Mesodermal cell (in vitro differentiated cells): ENCODE data around the gene SPAAR.

Source experiments
- H3K27ac ChIP-seq: 2 replicates; pipeline ENCODE4 v1.7.0; 2013; ENCODE audit warnings: mild to moderate bottlenecking, low read depth, low read length, moderate library complexity; ENCODE audit not compliant: severe bottlenecking
- H3K36me3 ChIP-seq: 2 replicates; pipeline ENCODE4 v1.7.1; 2013; ENCODE audit warnings: mild to moderate bottlenecking, low read length, moderate library complexity; ENCODE audit not compliant: control insufficient read depth, insufficient read depth
- H3K4me1 ChIP-seq: one replicate; pipeline ENCODE4 v1.7.1; 2013; ENCODE audit warnings: mild to moderate bottlenecking, low read length; ENCODE audit not compliant: insufficient read depth, control insufficient read depth, poor library complexity, severe bottlenecking
- H3K4me3 ChIP-seq: 2 replicates; pipeline ENCODE4 v1.7.0; 2013; ENCODE audit warnings: low read length, control low read depth, mild to moderate bottlenecking; ENCODE audit not compliant: insufficient read depth, poor library complexity, severe bottlenecking; ENCODE audit errors: extremely low read depth
- H3K9me3 ChIP-seq: 2 replicates; pipeline ENCODE4 v1.7.1; 2013; ENCODE audit warnings: mild to moderate bottlenecking, low read length, moderate library complexity; ENCODE audit not compliant: control insufficient read depth
- WGBS, 2 experiments: methylation state at CpG; one replicate each; pipeline ENCODE4 v1.1.5; 2013; ENCODE audit warnings: missing lambda C conversion rate in 2 of 2; ENCODE audit not compliant: insufficient coverage in 2 of 2; 5-methylcytosine and 5-hydroxymethylcytosine counted together

Gene SPAAR

GRCh38 chr9:35903049-35903448 lies 6.2 kb upstream of the SPAAR start:
- Histone ChIP-seq H3K27ac (no peak overlapping the region), H3K4me3 (no peak overlapping the region)
- 50% methylated on average over 2 of the region's 3 CpGs for WGBS, 2 experiments

GRCh38 chr9:35904338-35904737 lies 5.0 kb upstream of the SPAAR start:
- WGBS, 2 experiments, result 76 to 91% methylated on average over 2 to 7 of the region's 8 CpGs
- no peak overlapping the region for H3K27ac ChIP-seq

More at GRCh38 chr9:35903049-35903448, 6.2 kb upstream of the SPAAR start:
- Histone ChIP-seq H3K9me3 (no peaks in the 10 kb centered on the region), H3K36me3 (no peaks in the 10 kb centered on the region), H3K4me1 (peaks cover 29% of the 10 kb centered on the region)

GRCh38 chr9:35905051-35905781 lies 4.1 kb upstream of the SPAAR start:
- Histone ChIP-seq H3K9me3 (no peaks in the 10 kb centered on the region), H3K4me3 (no peak overlapping the region), H3K36me3 (no peaks in the 10 kb centered on the region), H3K4me1 (peaks cover 51% of the 10 kb centered on the region), H3K27ac (no peak overlapping the region)
- 80 to 86% methylated on average over 7 to 8 of the region's 8 CpGs for WGBS, 2 experiments

More at GRCh38 chr9:35904338-35904737, 5.0 kb upstream of the SPAAR start:
- Histone ChIP-seq H3K9me3 (no peaks in the 10 kb centered on the region), H3K4me1 (peaks cover 42% of the 10 kb centered on the region), H3K4me3 (no peak overlapping the region), H3K36me3 (no peaks in the 10 kb centered on the region)

GRCh38 chr9:35905912-35906679 lies 3.2 kb upstream of the SPAAR start, which contains the start of gene HRCT1:
Gene HRCT1 (plus strand): TSS chr9:35906202. CDS start chr9:35906288, 86 bp downstream.
- 90 to 95% methylated on average over 14 to 18 of the region's 30 CpGs for WGBS, 2 experiments
- H3K9me3 ChIP-seq, result no peaks in the 10 kb centered on the region
- peak within 1 kb of the TSS; percentile 94 for H3K27ac ChIP-seq
- no peaks in the 10 kb centered on the region for H3K36me3 ChIP-seq
- H3K4me1 ChIP-seq, result peaks cover 59% of the 10 kb centered on the region
- no peak within 1 kb of the TSS for H3K4me3 ChIP-seq

GRCh38 chr9:35906923-35907699 lies 2.2 kb upstream of the SPAAR start:
- Histone ChIP-seq H3K36me3 (no peaks in the 10 kb centered on the region), H3K27ac (peak overlapping the region; percentile 94), H3K9me3 (no peaks in the 10 kb centered on the region), H3K4me3 (no peak overlapping the region), H3K4me1 (peaks cover 61% of the 10 kb centered on the region)
- WGBS, 2 experiments, result 40% methylated on average over 10 to 11 of the region's 14 CpGs

GRCh38 chr9:35907711-35908503 lies 1.4 kb upstream of the SPAAR start:
- Histone ChIP-seq H3K27ac (peak overlapping the region; percentile 94), H3K4me1 (peaks cover 61% of the 10 kb centered on the region), H3K4me3 (no peak overlapping the region), H3K9me3 (no peaks in the 10 kb centered on the region), H3K36me3 (no peaks in the 10 kb centered on the region)
- 21 to 30% methylated on average over 9 of the region's 13 CpGs for WGBS, 2 experiments

GRCh38 chr9:35908504-35909125 lies 675 bp upstream of the SPAAR start:
- Histone ChIP-seq H3K9me3 (no peaks in the 10 kb centered on the region), H3K36me3 (no peaks in the 10 kb centered on the region), H3K4me1 (peaks cover 61% of the 10 kb centered on the region), H3K27ac (peak overlapping the region; percentile 94), H3K4me3 (no peak overlapping the region)
- 84 to 85% methylated on average over 4 of the region's 9 CpGs for WGBS, 2 experiments

GRCh38 chr9:35909687-35910612 lies 660 bp downstream of the SPAAR start:
- Histone ChIP-seq H3K27ac (peak overlapping the region; percentile 94), H3K4me3 (no peak overlapping the region), H3K4me1 (peaks cover 57% of the 10 kb centered on the region), H3K36me3 (no peaks in the 10 kb centered on the region), H3K9me3 (no peaks in the 10 kb centered on the region)
- 92 to 93% methylated on average over 28 to 32 of the region's 34 CpGs for WGBS, 2 experiments
